ENCODE data around the gene ARGLU1.

DNA sequence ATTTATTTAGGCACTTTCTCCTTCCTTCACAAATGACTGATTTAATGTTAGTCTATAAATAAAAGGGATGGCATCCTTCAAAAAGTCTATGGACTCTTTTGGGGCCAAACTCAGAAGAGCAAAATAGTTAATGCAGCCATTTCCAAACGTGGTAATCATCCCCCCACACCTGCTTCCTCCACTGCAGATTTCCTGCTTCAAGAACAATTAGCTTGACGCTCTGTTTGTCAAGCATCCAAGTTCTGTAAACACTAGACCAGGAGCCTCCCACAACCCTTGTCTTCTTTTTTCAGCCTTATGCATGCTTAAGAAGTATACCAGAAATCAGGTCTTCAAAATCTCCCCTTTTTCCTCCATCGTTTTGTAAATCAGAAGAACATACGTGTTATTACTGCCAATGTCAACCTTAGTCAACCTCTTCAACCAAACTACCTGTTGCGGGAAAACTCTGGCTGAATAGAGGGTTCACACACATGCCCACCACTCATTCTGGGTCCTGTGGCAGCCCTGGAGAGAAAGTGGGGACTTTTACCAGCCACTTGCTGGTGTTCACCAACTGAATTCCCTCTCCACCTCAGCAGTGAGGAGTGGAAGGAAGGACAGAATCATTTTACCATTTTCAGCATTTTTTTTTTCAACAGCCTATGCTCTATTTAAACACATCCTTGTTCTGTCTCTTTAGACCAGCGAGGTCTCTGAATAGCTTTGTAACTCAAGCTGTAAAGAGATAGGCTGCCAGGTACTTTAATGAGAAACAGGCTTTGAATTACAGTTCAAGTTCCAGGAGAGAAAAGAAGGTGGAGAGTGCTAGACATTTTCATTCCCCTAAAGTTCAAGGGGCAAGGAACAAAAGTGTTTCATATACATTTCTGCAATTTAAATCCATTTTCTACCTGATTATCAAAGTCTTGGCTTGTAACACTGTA is 71.6 kb downstream of the ARGLU1 start:
- TF ChIP-seq POLR2A (IDR thresholded peaks at IDR 0.05): no peak
- TF ChIP-seq, protein P1, sequence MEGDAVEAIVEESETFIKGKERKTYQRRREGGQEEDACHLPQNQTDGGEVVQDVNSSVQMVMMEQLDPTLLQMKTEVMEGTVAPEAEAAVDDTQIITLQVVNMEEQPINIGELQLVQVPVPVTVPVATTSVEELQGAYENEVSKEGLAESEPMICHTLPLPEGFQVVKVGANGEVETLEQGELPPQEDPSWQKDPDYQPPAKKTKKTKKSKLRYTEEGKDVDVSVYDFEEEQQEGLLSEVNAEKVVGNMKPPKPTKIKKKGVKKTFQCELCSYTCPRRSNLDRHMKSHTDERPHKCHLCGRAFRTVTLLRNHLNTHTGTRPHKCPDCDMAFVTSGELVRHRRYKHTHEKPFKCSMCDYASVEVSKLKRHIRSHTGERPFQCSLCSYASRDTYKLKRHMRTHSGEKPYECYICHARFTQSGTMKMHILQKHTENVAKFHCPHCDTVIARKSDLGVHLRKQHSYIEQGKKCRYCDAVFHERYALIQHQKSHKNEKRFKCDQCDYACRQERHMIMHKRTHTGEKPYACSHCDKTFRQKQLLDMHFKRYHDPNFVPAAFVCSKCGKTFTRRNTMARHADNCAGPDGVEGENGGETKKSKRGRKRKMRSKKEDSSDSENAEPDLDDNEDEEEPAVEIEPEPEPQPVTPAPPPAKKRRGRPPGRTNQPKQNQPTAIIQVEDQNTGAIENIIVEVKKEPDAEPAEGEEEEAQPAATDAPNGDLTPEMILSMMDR (IDR thresholded peaks at IDR 0.05): no peak

Measured in adrenal gland (tissue), 5 donors.